Keratinocyte (primary cell): ENCODE data around the gene XRCC1.
A peak's percentile ranks its signal among the peaks of the same experiment; 100 is the strongest.

Experiments
- CTCF ChIP-seq, 3 experiments: IDR thresholded peaks in 1 of 3; conservative IDR thresholded peaks in 1 of 3; optimal IDR thresholded peaks in 1 of 3; 2 replicates in 2 of 3; 3 replicates in 1 of 3; pipeline versions ENCODE3 to v1.5.1; 2011; ENCODE audit warnings: low read length in 3 of 3, mild to moderate bottlenecking in 3 of 3, moderate library complexity in 2 of 3, control low read depth in 1 of 3, inconsistent platforms in 1 of 3; ENCODE audit not compliant: insufficient read depth in 2 of 3; ENCODE audit errors: extremely low read depth in 1 of 3
- EZH2 ChIP-seq: IDR thresholded peaks from one replicate; pipeline ENCODE4 v1.6.1; 2012; ENCODE audit warnings: inconsistent platforms, mild to moderate bottlenecking, low read length, moderate library complexity

GRCh38 chr19:43594710-43595604 is 19.6 kb upstream of the XRCC1 start:
- TF ChIP-seq CTCF (optimal IDR thresholded peaks at IDR 0.05 in 1 of 3, IDR thresholded peaks at IDR 0.05 in 1 of 3, conservative IDR thresholded peaks at IDR 0.05 in 1 of 3; ENCODE audit: extremely low read depth in 1 of 3, insufficient read depth in 2 of 3, low read length in 3 of 3) (peak; percentile 81 to 98 (median 88)), EZH2 (no peak)
